GM19324 (cell line): ENCODE data around the gene VRTN.
"Not testable (repeated sequence)": the region's sequence is repeated elsewhere in the genome, so short reads cannot be mapped to it uniquely, and the experiment has no call there.

Experiments used
- ATAC-seq: cut with Tn5 transposase; IDR thresholded peaks from one replicate; pipeline ENCODE4 v1.9.1; 2021; ENCODE audit warnings: mild to moderate bottlenecking, moderate library complexity; ENCODE audit not compliant: unreplicated experiment, low FRiP score

Gene VRTN

DNA sequence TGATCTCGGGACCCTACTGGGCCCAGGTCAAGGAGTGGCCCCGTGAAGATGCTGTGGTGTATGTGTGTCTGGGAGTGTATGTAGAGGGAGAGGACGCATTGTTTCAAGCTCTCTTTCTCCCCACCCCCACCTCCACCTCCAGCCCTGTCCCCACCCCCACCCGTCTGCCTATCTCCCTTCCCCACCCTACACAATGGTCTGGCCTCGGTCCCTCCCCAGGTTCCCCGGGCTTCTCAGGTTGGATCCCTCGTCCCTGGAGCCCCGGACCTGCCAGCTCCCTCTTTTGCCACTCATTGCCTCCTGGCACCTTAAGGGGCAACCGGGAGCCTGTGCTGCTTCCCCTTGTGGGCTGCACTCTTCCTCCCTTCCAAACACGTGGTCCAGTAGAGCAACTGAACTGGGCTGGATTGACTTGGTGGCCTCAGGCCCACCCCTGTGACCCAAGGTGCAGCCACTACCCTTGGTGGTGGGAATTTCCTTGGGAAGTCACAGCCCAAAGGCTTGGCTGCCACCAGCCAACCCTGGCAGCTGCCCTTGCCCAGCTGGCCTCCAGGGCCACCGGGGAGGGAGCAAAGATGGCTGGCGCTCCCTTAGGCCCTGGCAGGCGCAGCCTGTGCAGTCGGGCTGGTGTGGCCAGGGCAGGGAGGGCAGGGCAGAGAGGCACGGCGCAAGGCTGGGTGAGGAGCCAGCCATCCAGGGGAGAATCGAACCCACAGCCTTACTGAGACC is 628 bp downstream of the VRTN start:
- ATAC-seq = no peak

DNA sequence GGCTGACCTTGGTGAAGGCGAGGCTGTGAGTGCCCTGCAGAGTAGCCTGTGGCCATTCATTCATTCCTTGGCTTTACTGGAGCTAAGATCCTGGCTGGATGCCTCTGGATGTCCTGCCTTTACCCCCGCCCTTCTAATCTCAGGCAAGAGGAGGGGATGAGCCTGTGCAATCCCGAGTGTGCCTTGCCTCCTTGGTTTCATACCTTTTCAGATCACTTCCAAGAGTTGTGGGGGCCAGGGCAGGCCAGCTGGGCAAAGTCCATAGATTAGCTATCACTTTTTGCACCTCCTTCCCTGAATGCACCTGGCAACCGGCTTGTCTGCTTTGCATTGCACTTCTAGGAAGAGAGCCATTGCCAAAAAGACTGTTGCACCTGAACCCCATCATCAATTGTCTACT is 1.5 kb downstream of the VRTN start:
- ATAC-seq = no peak

DNA sequence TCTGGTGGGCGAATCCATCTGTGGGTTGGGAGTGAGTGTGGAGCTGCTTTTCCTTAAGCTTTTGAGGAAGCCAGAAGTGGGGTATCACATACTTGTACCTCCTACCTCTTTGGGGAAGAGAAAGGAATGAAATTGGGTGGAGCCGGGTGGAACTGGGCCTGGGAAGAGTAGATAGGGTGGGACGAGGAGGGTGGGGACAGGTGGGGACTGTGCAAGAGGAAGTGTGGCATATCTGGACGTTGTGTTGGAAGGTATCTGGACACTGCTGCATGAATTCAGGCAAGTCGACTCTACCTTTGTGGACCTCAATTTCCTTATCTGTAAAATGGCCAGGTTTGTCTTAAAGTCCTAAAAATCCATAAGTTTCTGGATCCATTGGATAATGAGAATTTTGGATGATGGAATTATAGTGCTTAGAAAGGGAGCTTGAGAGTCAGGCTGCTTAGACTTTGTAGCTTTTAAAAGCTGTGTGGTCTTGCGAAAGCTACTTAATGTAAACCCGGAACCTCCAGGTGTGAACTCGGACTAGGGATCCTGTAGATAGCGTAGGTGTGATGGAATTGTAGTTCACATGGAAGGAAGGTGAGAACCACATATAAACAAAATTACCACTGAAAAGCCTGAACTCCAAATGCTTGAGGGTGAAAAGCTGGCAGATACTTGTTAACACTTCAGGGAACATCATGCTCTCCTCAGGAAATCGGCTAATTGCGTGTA is 2.1 kb downstream of the VRTN start:
- no peak for ATAC-seq

DNA sequence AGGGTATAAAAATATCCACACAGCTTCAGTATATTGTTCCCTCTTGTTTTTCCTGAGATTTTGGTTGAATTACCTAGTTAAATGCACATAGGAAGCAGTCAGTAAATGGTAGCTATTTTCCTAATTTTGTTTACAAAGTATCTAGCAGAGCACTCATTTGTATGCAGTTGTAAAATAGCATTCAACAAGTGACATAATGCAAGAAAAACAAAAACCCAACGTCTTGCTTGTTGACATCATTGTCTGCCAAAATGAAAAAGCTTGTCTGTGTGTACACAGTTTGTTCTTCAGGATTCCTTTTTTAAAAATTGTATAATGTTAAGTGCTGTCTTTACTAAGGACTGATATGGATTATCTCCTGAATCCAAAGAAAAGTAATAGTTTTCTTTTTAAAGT is 2.7 kb downstream of the VRTN start:
- ATAC-seq = no peak

DNA sequence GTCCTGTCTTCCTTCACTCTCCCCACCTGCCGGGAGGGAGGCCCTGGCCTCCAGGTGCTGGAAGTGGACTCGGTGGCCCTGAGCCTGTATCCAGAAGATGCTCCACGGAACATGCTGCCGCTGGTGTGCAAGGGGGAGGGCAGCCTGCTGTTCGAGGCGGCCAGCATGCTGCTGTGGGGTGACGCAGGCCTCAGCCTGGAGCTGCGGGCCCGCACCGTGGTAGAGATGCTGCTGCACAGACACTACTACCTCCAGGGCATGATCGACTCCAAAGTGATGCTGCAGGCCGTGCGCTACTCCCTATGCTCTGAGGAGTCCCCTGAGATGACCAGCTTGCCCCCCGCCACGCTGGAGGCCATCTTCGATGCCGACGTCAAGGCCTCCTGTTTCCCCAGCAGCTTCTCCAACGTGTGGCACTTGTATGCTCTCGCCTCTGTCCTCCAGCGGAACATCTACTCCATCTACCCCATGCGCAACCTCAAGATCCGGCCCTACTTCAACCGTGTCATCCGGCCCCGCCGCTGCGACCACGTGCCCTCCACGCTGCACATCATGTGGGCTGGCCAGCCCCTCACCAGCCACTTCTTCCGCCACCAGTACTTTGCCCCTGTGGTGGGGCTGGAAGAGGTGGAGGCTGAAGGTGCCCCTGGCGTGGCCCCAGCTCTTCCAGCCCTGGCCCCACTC is 8.8 kb downstream of the VRTN start:
- ATAC-seq = no peak

DNA sequence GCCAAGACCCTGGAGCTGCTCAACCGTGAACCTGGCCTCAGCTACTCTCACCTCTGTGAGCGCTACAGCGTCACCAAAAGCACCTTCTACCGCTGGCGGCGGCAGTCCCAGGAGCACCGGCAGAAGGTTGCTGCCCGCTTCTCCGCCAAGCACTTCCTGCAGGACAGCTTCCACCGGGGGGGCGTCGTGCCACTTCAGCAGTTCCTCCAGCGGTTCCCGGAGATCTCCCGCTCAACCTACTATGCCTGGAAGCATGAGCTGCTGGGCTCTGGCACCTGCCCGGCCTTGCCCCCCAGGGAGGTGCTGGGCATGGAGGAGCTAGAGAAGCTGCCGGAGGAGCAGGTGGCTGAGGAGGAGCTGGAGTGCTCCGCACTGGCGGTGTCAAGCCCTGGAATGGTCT is 9.3 kb downstream of the VRTN start:
- no peak for ATAC-seq

DNA sequence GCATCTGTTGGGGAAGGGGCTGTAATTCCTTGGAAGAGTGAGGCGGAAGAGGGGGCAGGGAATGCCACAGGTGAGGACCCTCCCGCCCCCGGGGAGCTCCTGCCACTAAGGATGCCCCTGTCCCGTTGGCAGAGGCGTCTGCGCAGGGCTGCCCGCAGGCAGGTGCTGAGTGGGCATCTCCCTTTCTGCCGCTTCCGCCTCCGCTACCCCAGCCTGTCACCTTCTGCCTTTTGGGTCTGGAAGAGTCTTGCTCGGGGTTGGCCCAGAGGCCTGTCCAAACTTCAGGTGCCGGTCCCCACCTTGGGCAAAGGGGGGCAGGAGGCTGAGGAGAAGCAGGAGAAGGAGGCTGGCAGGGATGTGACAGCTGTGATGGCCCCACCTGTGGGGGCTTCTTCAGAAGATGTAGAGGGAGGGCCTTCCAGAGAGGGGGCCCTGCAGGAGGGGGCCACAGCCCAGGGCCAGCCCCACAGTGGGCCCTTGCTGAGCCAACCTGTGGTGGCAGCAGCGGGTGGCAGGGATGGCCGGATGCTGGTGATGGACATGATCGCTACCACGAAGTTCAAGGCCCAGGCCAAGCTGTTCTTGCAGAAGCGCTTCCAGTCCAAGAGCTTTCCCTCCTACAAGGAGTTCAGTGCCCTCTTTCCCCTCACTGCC is 10.0 kb downstream of the VRTN start:
- ATAC-seq = no peak

DNA sequence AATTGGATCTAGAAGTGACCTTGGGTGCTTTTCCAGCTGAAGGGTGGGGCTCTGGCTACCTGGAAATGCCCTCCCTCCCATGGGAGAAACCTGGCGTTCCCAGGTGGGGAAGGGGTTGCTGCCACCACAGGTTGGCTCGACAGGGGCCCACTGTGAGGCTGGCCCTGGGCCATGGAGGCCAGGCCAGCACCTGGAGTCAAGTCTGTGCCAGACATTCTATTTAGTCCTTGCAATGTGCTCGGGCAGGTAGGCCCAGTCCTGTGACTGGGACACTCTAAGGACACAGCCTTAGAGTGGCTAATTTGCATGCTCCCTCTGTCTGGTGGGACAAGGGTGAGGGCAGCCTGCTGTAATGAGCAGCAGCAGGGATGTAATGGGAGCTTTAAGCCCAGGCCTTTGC is 11.9 kb downstream of the VRTN start:
- no peak for ATAC-seq

DNA sequence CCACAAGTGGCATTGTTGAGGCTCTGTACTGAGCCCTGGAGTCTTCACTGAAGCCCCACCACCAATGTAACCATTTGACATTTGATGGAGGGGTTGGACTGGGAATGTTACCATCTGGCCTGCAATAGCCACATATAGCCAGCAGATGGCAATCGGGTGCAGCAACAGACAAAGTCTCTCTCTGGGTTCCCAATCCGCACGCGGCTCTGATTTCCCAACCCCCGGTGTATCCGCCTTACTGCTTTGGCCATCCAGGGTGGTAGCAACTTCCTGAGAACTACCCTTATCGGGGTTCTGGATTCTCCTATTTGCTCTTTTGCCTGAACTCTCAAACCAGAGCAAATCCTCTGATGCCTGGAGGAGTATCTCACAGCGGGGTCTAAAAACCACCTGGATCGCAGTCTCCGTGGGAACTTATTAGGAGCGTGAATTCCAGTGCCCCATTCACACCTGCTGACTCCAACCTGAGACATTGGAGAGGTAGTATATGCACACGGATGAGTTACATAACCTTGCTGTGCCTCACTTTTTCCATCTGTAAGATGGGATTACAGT is 14.2 kb downstream of the VRTN start:
- ATAC-seq = no peak

DNA sequence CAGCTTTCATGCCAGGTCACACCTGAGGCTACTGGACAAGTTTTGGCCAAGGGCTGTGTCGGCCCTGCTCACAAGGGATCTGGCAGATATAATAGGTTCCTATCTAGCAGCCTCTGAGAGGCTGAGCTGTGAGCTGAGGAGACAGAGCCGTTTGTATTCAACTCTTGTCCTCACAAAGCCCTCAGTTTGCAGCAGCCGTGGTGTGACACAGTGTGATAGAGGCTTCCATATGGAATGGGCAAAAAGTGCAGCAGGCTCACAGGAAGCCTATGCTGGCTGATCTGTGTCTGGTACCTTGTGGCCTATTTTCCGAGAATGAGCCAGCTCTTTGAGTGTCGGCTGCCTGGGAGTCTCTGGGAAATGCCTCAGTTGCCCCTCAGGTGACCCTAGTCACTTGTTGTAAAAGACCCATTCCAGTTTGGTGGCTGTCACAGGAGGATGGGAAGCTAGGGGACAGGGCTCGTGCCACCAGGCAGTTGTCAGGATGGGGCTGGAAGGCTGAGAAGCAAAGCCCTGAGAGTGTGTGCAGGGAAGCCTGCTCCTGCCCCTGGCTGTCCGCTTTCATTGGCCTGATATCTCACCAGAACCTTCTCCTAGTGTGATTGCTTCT is 16.1 kb downstream of the VRTN start:
- no peak for ATAC-seq

DNA sequence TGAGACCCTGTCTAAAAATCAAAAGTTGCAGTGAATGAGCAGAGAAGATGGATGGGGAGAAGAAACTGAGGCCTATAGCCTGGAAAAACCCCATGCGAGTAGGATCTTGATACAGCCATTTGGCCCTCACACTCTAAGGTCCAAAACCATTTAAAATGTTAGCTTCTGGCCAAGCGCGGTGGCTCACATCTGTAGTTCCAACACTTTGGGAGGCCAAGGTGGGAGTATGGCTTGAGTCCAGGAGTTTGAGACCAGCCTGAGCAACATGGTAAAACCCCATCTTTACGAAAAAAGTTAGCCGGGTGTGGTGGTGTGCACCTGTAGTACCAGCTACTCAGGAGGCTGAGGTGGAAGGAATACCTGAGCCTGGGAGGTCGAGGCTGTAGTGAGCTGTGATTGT is 19.8 kb downstream of the VRTN start:
- no peak for ATAC-seq

DNA sequence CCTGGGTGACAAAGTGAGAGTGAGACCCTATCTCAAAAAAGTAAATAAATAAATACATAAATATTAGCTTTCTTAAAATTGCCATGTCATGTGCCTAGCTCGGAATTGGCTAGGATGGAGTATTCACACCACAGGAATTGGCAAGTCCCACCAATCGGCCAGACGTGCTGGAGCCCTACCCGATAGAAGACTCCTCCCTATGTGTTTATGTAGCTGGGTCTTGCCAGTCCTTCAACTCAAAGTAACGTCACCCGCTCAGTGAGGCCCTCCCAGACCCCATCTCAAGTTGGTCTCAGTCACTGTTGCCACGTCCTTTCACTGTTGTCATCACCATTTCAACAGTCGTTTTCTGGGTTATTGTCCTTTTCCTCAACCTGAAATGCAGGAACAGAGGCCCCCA is 20.2 kb downstream of the VRTN start:
- no peak for ATAC-seq

DNA sequence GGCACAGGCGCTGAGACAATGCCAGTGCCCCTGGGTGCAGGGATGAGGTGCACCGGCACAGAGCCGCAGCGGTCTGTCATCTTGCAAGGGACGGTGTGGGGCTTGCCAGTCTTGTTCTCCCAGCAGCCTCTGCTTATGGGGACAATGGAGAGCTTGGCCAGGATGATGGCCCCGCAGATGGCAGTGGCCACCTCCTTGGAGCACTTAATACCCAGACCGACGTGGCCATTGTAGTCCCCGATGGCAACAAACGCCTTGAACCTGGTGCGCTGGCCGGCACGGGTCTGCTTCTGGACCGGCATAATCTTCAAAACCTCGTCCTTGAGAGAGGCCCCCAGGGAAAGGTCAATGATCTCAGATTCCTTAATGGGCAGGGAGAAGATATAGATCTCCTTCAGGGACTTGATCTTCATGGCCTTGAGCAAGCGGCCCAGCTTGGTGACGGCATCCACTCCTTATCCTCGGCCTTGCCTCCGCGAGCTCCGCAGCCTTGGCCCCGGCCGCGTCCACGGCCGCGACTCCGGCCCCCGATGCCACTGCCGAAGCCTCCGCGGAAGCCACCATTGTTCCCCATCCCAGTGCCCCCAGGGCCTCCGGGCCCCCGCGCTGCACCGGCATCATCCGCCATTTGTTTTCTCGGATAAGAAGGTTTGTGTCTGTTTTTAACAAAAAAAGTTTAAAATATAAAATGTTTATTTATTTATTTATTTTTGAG is 29.9 kb downstream of the VRTN start:
- ATAC-seq = no peak

DNA sequence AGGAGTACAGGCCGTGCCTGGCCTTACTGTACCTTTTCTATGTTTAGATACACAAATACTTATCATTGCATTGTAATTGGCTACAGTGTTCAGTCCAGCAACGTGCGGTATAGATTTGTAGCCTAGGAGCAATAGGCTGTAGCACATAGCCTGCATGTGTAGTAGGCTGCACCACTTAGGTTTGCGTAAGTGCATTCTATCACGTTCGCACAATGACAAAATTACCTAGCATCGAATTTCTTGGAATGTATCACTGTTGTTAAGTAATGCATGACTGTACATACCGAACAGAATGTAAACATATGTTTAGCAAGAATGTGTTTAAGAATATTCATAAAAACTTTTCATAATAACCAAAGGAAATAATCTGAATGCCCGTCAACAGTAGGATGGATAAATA is 31.9 kb downstream of the VRTN start:
- ATAC-seq = no peak

DNA sequence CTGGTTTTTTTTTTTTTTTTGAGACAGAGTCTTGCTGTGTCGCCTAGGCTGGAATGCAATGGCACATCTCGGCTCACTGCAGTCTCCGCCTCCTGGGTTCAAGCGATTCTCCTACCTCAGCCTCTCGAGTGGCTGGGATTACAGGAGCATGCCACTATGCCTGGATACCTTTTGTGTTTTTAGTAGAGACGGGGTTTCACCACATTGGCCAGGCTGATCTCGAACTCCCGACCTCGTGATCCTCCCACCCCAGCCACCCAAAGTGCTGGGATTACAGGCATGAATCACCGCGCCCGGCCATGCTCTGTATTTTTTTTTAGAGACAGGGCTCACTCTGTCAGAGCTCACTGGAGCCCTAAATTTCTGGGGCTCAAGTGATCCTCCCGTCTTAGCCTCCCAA is 32.6 kb downstream of the VRTN start:
- no peak for ATAC-seq

DNA sequence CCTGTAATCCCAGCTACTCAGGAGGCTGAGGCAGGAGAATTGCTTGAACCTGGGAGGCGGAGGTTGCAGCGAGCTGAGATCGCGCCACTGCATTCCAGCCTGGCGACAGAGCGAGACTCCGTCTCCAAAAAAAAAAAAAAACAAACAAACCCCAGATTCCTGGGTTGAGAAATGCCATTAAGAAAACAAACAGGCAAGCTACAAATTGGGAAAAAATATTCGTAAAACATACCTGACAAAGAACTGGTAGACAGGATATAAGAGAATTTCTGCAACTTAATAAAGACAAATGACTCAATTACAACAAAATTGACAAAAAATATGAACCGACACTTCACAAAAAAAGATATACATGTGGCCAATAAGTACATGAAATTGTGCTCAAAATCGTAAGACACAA is 33.3 kb downstream of the VRTN start:
- ATAC-seq = not testable (repeated sequence)

DNA sequence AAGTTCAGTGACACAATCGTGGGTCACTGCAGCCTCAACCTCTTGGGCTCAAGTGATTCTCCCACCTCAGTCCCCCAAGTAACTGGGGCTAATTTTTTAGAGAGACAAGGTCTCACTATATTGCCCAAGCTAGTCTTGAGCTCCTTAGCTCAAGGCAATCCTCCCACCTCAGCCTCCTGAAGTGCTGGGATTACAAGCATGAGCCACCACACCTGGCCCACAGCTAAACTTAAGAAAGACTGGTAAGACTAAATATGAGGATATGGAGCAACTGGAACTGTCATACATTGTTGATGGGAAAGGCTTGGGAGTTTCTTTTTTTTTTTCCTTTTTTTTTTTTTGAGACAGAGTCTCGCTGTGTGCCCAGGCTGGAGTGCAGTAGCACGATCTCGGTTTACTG is 34.0 kb downstream of the VRTN start:
- ATAC-seq = no peak

DNA sequence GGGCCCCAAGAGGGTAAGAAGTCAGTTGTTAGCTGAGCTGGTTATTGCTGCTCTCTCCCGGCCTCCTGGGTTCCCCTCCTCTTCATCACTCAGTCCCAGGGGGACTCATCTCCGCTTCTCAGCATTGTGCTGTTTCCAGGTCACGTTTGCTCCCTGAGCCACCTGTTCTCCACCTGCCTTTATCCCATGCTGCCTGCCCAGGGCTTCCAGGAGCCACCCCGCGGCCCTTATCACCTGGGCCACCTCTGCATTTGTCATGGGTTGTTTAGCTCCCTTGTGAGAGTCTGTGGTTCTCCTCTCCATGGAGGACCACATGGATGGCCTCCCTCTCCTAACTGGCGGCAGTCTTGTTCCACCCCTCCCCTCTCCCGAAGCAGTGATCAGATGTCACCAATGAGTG is 41.7 kb downstream of the VRTN start:
- no peak for ATAC-seq

DNA sequence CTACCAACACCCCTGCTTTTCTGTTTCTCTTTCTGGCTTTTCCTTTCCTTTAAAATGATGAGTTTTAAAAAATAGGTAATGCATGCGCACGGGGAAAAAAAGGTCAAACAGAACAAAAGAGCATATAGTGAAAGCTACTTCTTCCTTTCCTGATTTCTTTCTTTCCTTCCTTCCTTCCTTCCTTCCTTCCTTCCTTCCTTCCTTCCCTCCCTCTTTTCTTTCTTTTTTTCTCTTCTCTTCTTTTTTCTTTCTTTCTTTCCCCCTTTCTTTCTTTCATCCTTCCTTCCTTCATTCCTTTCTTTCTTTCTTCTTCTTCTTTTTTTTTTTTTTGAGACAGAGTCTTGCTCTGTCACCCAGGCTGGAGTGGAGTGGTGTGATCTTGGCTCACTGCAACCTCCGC is 42.2 kb downstream of the VRTN start:
- ATAC-seq = not testable (repeated sequence)

DNA sequence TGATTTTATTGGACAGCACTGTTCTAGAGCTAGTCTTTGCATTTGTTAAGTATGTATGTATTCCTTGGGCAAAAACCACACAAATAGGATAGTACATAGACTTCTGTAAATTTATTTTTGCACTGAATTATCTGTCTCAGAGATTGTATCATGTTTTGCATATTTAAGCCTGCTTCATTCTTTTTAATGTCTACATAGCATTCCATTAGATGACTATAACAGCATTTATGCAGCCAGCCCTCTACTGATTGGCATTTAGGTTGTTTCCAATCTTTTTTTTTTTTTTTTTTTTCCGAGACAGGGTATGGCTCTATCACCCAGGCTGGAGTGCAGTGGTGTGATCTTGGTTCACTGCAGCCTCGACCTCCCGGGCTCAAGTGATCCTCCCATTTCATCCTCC is 43.2 kb downstream of the VRTN start:
- ATAC-seq = no peak
